HL-60 (cell line): ENCODE data around the gene PRPF19.

Source experiments
- CTCF ChIP-seq: IDR thresholded peaks from one replicate; pipeline ENCODE4 v1.5.1; 2011; ENCODE audit warnings: low read length, control low read depth, inconsistent platforms; ENCODE audit not compliant: insufficient read depth
- POLR2AphosphoS5 ChIP-seq: IDR thresholded peaks from 2 replicates; pipeline ENCODE4 v1.6.1; 2012; ENCODE audit warnings: low read depth

GRCh38 chr11:60869451-60869825 lies 36.9 kb downstream of the PRPF19 start:
- TF ChIP-seq CTCF, result no peak
- TF ChIP-seq POLR2AphosphoS5, result no peak
